Forelimb muscle (tissue), 1 donor: ENCODE results near the gene ZMYM3. TPM values are rescaled to one million over a fixed set of nuclear protein-coding genes. Genes with fewer than 3 reads are reported as not detected.

Experiments used
- DNase-seq: peaks from one replicate; pipeline ENCODE4 v3.0.0-alpha.2; 2013; ENCODE audit warnings: low read depth
- polyA plus RNA-seq: library from polyadenylated mRNA; unstranded; fragments of 120-200 nt; gene quantifications from one replicate; pipeline ENCODE4 v1.2.1, GENCODE V29; 2013; ENCODE audit not compliant: insufficient read length

The ZMYM3 gene
- polyA plus RNA-seq, 1 donor, result 18.0 TPM

DNA sequence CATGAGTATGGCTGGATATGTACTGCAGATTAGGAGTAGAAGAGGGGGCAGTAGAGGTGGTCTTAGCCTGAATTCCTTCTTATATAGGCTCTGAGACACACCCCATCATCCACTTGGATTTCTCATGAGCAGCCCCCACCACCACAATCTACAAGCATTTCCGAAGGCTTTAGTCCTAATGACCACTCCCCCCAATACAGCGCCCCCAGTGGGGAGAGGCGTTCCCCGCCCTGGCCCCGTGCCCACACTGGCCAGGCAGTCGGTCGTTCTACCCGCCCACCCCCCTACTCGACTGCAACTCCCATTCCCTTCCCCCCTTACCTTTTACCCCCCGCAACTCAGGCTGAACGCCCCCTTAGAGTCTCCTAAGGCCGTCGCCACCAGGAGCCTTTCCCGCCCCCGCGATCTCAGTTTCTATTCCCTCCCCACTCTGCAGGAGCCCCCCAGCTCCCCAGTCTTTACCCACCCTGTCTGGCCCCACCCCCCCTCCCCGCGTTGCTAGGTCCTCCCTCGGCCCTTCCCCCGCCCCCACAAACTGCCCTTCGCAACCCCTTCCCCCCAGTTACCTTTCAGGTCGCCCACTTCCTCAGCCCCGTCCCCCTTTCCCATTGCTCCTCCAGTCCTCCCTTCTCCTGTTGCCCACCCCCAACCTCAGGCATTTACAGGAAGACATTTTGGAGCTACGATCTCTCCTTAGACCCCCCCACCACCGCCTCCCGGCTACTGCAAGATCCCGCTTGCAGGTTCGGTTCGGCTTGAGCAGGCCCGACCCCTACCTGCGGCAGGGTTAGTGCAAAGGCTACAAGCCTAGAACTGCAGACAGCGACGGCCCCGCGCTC is 468 bp downstream of the ZMYM3 start:
- DNase-seq, result no peak

DNA sequence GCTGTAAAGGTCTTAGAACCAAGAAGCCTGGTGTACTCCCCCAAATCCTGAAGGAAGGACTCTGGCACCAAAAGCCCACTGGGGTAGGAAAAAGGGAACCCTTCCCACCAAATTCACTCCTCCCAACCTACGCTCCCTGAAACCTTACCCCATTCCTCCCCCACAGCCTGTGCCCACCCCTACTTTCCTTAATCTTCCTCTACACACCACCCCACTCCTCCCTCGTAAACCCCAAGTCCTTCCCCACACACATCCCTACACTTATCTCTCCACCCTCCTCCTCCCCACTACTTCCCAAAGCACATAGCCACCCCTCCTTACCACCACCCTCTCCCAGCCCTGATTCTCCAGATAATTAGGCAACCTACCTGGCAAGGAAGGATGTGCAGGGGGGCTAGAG is 1.7 kb downstream of the ZMYM3 start:
- no peak for DNase-seq

DNA sequence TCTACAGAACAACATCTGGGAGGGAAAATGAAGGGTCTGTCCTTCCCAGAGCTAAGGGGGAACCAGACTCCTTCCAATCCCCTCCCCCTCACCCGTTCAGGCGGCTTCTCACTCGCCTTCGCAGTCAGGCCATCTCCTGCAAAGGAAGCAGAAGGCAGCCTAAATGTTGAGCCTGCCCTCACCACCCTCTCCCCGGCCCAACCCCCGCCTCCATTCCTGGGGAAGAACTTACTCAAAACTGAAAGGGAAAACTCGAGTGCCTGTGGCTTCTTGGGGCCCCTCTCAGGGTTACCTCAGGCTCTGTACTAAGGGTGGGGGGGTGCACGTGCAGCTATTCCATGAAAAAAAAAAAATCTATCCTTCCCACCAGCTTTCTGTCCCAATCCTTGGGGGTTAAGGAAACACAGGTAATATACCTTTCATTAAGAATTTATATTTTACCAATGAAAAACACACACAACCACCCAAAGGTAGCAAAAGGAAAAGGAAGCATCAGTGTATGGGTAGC is 2.4 kb downstream of the ZMYM3 start:
- no peak for DNase-seq

DNA sequence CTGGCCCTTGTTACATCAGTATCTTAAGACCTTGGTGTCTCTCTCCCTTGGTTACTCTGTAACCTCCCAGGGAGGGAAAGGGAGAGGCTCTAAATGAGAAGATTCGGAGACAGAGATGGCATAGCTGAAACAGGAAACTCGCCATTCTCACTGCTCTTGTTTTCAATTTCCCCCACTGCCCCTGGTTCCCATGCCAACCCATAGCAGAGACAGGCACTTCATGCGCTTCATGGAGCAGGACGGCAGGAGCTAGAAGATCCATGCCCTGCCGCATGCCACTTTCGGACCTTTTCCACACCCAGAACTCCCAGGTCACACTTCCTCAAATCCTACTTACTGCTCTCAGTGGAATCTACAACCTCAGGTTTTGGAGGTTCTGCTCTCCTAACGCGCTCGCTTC is 3.1 kb downstream of the ZMYM3 start:
- no peak for DNase-seq

DNA sequence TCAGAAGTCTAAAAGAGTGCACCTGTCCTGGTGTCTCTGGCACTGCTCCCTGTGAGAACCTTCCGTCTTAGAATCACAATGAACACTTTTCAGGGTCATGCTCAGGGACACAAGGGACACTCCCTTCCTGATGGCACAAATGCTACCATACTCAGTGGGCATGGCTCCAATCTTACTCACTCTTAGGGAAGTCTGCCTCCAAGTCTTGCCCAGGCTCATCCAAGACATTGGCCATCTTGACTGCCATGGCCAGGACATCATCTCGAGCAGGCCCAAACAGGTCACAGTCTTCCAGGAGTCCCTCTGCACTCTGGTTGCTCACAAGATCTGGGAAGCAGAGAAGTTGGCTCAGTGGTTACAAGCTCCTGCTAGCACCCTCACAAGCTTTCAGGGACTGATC is 8.8 kb downstream of the ZMYM3 start:
- no peak for DNase-seq

DNA sequence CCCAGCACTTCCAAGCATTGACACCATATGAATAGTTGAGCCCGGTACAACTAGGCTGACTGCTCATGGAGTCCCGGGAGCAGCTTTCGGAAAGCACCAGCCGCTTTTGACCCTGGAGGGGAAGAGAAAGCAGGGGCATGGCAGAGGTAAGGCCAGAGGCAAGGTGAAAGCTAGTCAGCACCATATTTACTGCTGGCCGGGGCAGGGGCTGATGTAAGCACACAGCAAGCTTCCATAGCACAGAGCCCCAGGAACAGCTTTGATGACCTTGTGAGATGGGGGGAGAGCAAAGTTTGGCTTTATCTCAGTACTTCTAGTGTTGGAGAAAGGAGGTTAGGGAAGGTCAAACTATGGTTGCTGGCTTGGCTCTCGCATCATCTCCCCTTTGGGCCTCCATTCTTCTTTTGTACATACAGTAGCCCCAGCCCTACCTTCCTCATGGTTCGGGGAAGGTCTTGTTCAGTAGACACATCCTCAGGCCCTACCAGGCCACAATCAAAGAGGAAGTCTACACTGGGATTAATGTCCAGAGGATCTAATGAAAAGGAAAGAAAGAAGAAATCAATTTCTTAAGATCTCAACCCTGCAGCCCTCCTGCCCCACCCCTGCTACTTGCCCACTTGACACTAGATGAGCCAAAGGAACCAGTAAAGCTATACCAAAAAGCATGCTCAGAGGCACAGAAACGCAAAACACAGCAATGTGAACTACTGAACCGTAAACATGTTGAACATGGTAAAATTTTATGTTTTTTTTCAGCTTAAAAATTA is 9.4 kb downstream of the ZMYM3 start:
- DNase-seq, result no peak

DNA sequence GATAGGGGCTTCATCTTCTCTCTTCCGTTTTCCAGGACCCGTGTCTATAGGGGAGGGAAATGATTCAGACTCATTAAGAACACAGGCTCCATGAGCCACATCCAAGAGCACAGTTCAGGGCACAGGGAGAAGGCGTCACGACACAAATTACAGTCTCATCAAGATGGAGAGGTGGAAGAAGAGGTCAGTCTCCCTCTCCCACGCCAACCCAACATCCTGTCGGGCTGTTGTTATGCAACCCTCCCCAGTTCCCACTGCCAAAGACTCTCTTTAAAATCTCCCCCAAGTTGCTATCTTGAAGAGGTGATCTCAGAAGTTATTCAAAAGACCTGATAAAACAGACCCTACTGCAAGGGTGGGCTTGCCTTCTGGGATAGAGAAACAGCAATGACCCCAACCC is 12.6 kb downstream of the ZMYM3 start:
- no peak for DNase-seq

DNA sequence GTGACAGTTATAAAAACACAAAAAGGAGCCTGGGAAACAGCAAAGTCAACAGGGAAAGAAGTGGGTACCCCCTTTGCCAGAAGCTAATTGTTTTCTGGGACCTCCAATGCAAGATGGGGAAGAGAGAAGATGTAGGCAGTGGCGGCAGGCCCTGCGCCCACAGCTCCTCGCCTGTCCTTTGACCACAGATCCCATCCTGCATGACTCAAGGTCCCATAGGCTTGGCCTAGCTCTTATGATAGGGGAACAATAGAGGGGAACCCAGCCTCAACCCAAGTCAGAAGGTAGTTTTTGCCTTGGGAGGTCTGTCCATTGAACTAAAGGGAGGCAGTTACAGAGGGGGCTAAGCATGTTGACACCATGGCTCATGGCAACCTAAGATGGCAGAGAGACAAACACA is 14.2 kb downstream of the ZMYM3 start:
- no peak for DNase-seq

DNA sequence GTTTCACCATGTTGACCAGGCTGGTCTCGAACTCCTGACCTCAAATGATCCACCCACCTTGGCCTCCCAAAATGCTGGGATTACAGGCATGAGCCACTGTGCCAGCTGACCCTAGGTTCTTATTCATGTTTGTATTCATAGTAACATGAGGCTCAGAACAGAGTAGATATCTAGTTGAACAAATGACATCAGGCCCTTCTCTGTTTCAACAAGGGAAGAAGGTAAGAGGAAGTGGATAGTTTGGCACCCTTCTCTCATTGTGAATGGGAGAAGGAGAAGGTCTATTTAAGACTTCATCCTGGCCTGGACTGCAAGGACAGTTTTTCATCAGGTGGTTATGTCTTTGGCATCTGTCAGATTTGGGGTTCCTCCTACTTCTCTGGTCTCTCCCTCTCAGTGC is 17.1 kb downstream of the ZMYM3 start:
- no peak for DNase-seq

DNA sequence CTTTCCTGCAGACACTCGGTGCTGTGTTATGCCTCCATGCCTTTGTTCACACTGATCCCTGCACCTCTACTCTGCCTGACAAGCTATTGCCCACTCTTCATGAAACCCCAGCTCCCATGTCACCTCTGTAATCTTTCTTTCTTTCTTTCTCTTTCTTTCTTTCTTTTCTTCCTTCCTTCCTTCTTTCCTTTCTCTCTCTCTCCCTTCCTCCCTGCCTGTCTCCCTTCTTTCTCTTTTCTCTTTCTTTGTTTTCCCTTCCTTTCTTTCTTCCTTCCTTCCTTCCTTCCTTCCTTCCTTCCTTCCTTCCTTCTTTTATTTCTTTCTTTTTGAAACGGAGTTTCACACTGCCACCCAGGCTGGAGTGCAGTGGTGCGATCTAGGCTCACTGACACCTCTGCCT is 18.5 kb downstream of the ZMYM3 start:
- DNase-seq, result no peak

DNA sequence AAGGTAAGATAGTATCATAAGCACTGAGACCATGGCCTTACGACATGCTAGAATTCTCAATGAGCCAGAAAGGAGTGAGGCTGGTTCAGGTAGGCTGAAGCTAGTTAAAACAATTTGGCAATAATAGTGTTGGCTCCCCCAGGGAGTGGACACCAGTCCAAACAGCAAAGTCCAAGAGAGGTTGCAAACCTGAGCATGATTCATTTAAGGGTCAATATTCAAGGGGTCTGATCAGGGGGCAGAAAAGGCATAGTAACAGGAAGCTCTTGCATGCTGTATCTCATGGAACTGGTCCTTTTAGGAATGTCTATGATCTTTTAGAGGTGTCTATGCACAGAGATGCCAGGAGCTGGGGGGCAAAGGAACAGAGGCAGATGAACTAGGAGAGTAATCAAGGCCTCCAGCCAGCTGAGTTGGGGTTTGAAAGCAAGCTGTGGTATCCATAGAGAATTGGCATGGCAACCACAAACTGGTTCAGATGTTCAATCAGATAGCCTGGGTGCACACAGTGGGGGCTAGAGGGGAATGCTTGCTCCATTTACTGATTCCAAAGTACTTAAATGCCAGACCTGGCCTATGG is 25.8 kb downstream of the ZMYM3 start:
- DNase-seq, result no peak

DNA sequence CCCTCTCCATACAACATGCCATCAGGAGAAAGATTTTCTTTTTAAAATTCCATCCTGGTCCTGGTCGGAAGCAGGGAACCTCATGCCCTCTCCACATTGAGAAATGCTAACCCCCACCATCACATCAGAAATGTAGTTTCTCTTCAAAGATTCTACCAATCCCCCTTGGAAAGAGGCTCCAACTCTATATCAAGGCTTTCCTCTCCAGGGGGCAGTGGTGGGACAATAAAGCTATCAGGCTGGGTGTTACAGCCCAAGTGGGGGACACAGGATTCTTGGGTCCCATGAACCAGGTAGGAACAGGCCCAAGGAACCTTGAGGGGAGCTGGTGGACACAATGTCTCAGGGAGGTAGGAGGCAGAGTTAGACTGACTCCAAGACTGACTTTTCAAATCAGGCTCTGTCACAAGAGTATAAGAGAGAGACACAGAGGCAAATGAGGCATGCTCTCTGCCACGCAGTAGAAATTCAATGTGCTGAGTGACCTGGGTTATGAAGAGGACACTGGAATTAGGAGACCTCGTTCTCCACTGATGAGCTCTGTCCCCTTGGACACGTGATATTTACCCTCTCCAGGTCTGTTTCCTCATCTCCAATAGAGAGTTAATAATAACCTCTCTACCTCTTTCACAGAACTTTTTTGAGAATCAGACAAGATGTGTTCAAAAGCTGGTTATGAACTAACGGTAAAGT is 26.4 kb downstream of the ZMYM3 start:
- no peak for DNase-seq

DNA sequence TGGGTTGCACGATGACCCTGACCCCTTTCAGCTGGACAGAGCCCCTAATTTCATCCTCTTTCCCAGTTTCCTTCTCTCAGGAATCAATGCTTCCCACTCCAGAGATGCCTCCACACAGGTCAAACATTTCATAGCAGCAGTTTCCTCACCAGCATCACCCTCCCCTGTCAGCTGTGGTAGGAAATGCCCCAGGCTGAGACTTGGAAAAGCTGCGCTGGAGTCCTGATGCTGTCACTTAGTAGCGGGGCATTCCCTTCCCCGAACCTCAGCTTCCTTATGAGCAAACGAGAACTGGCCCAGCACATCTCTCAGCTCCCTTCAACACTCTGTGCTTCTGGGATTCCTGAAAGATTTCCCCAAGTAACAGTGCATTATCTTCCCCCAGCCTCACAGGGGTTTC is 28.3 kb downstream of the ZMYM3 start:
- no peak for DNase-seq

DNA sequence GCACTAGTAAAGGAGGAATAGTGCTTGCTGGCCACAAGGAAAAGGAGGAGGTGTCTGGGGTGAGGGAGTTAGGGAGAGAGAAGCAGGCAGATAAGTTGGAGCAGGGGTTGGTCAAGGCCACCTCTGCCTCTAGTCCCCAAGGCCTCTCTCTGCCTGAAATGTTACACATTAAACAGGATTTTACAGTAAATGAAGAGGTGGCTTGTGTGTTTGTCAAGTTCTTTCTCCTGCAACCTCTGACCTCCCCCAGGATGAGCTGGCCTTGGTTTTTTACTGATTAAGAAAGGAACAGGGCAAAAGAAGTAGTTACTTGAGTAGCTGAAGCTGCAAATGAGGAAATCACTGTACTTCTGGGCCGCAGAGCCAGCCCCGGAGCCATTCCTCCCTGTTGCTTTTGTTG is 28.9 kb downstream of the ZMYM3 start:
- no peak for DNase-seq

DNA sequence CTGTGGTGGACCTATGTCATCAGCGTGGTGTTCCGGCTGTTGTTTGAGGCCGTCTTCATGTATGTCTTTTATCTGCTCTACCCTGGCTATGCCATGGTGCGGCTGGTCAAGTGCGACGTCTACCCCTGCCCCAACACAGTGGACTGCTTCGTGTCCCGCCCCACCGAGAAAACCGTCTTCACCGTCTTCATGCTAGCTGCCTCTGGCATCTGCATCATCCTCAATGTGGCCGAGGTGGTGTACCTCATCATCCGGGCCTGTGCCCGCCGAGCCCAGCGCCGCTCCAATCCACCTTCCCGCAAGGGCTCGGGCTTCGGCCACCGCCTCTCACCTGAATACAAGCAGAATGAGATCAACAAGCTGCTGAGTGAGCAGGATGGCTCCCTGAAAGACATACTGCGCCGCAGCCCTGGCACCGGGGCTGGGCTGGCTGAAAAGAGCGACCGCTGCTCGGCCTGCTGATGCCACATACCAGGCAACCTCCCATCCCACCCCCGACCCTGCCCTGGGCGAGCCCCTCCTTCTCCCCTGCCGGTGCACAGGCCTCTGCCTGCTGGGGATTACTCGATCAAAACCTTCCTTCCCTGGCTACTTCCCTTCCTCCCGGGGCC is 29.7 kb downstream of the ZMYM3 start:
- DNase-seq, result no peak

DNA sequence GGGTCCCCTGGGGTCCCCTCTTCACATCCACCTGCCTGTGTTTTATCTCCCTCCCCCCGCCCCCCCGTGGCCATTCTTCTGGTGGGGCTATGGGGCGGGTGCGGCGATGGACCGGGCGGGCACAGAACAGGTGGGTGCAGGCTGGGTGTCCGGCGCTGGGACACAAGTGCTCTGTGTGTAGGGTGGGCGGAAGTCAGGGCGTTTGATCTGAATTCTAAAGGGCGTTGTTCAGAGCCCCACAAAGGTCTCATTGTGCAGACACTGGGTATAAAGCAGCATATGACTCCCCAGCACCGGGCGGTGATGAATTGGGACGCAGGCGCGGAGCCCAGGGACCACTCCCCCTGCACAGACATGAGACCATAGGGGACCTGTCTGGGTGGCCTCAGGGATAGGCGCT is 31.0 kb downstream of the ZMYM3 start, which contains the start of gene GJB1:
Gene GJB1 (plus strand): TSS at position 296 of the 400 bp plus-strand sequence. CDS start 484 bp downstream, outside the sequence.
- DNase-seq, result no peak

DNA sequence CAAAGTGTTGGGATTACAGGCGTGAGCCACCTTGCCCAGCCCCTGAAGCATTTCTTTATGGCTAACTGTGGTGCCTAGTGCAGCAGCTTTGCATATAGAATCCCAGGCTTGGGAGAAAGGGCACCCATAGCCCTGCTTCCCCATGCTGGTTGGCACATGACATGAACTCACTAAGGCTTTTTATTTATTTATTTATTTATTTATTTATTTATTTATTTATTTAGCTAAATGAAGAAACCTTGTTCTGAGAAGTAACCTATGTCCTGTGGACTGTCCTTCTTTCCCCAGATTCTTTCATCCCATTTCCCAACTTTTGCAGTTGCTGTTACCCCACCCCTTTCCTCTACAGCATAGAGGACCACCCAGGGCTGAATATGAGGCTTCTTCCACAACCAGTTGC is 32.8 kb downstream of the ZMYM3 start:
- no peak for DNase-seq

DNA sequence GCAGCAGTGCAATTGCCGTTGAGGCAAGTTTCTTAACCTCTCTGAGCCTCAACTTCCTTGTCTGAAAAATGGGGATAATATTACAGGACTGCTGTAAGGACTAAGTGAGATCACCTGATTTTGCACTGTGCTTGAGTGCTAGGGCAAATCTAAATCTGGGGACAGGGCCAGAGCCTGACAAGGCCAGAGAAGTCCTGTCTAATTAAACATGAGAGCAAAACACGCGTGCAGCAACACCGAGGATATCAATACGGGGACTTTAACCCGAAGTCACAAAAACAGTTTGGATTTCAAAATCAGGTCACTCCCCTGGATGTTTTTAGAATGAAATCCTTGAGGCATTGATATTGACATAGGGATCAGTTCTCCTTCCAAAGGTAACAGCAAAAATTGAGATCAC is 36.6 kb downstream of the ZMYM3 start:
- no peak for DNase-seq

DNA sequence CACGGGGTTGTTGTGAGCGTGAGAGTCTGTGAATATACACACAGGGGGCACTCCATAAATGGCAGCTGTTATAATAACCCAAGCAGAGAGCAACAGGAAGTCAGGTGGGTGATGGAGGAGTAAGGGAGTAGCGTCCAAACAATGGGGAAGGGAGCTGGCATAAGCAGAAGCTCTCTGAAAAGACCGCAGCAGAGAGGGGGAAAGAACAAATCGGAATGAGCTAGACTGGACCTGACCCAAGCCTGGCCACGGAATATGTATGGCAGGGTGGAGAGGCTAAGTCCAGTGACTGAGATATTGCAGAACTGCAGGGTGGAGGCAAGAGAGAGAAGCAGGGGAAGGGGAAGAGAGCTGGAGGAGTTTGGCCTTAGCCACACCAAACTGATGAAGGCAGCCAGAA is 37.5 kb downstream of the ZMYM3 start:
- no peak for DNase-seq

DNA sequence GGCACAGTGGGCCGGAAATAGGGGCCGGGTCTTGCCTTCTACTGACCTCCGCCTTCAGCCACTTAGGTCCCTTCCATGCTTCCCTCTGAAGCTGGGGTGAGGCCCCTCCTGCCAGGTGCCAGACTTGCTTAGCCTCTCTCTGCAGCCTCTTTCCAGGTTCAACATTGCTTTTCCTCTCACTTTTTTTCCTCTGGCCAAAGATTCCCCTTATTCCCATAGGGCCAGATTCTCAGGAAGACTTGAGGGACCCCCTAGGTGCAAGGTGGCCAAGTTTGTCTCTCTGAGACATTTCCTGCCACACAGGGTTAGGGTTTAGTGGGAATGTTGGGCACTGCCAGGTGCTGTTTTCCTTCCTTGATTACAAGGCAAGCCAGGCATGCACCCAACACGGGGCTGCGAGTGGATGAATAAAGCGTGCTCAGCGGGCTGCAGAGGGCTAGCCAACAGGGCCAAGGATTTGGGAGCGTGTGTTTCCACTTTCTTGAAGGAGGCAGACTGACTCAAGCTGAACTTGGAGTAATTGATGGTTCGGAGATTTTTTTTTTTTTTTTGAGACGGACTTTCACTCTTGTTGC is 38.5 kb downstream of the ZMYM3 start:
- no peak for DNase-seq
